GM12878 (cell line): ENCODE data around the gene CCDC97. TPM values are rescaled to one million over a fixed set of nuclear protein-coding genes. Genes with fewer than 3 reads are reported as not detected.

Source experiments
- ATF7 ChIP-seq: fragments of 450-650 bp; IDR thresholded peaks from 2 replicates; pipeline ENCODE4 v1.6.1; 2016; ENCODE audit warnings: low read depth, mild to moderate bottlenecking
- CUX1 ChIP-seq: IDR thresholded peaks from 2 replicates; pipeline ENCODE4 v1.6.1; 2012; ENCODE audit warnings: improper control_type of control experiment, low read depth, low read length; ENCODE audit not compliant: insufficient replicate concordance
- JUNB ChIP-seq: IDR thresholded peaks from 2 replicates; pipeline ENCODE4 v1.6.1; 2016; ENCODE audit warnings: antibody characterized with exemption, mild to moderate bottlenecking
- MTA3 ChIP-seq: IDR thresholded peaks from 2 replicates; pipeline ENCODE4 v1.6.1; 2012; ENCODE audit warnings: low read length, inconsistent platforms, borderline replicate concordance
- PKNOX1 ChIP-seq: fragments of 450-650 bp; IDR thresholded peaks from 2 replicates; pipeline ENCODE4 v1.6.1; 2016; ENCODE audit warnings: mild to moderate bottlenecking
- polyA plus RNA-seq, 11 experiments: library from polyadenylated mRNA; depleted of rRNA in 4 of 11; unstranded in 6 of 11; stranded (reverse) in 5 of 11; fragments of >200 nt; fragmentation: Nextera tagmentation in 4 of 11; fragmentation: Illumina TruSeq in 1 of 11; extraction: Ambion mirVana in 4 of 11; extraction: Trizol in 1 of 11; gene quantifications; 1 replicate in 1 of 11; 2 replicates in 10 of 11; pipeline versions ENCODE4 v1.2.1 to v1.2.3, GENCODE V29; 2011 to 2016; ENCODE audit warnings: inconsistent platforms in 2 of 11, missing spikeins in 2 of 11, low read depth in 1 of 11
- total RNA-seq, 4 experiments: library from RNA; depleted of rRNA in 3 of 4; stranded (reverse); fragments of >200 nt in 3 of 4; fragmentation: Illumina TruSeq in 1 of 4; extraction: Trizol in 1 of 4; gene quantifications; 2 replicates each; pipeline versions ENCODE4 v1.2.1 to v1.2.3, GENCODE V29; 2013 to 2021

CCDC97 gene
- total and polyA plus RNA-seq, 10 of the 15 experiments (the other 5 are each of a cell fraction or from before 2014, with no cell fraction given) = 1.8 to 34.1 (median 18.8) TPM

- TF ChIP-seq CUX1 (no peak), MTA3 (no peak), JUNB (no peak), ATF7 (0 out of 2 replicates have a peak, but pooled peaks have one; percentile 23), PKNOX1 (peak; percentile 55; the same call in 1 of the 2 replicates)
These were observed 42.3 kb downstream of the CCDC97 start (continued) for GRCh38 chr19:41352279-41352608.
